ENCODE data around the gene DPEP2NB. TPM values are rescaled to one million over a fixed set of nuclear protein-coding genes. Genes with fewer than 3 reads are reported as not detected.

The DPEP2NB gene
- total RNA-seq, 4 donors from 2014 or later = not detected

DNA sequence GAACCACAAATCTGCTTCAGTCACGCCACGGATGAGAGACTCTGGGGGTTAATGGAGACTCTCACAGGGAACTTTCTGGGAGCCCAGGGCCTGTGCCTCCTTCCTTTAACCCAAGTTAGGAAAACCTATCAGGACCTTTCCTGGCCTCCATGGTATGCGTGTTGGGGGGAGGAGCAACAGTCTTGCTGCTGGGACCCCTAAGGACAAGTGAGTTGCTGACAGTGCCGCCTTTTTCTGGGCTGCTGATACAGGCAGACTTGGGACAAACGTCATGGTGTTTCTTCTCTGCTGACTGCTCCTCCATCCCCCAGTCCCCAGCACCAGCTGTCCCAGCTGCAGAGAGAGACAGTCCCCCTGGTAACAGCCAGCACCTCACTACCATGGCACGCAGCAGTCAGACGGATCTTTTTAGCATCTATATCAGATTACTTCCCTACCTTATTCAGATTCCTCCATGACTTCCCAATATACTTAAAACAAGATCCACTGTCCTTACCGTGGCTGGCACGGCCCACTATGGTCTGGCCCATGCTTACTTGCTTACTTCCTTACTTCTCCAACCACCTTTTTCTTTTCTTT is 6.5 kb downstream of the DPEP2NB start:
- Histone ChIP-seq H3K27me3 (no peaks in the 10 kb centered on the region), H3K9me3 (no peaks in the 10 kb centered on the region), H3K4me3 (no peak overlapping the region), H3K4me1 (no peaks in the 10 kb centered on the region), H3K27ac (no peak overlapping the region), H3K36me3 (no peaks in the 10 kb centered on the region)
- DNase-seq (no peak), ATAC-seq (no peak)
- intact Hi-C loops (cut with DNase I; ENCODE audit: low total_unique reads) (no loop called here), in situ Hi-C loops (cut with MboI; ENCODE audit: low sequenced_read_pairs in 4 of 4) (no loop called here)
- TF ChIP-seq POLR2A (IDR thresholded peaks at IDR 0.05) = no peak
- TF ChIP-seq, protein P1, sequence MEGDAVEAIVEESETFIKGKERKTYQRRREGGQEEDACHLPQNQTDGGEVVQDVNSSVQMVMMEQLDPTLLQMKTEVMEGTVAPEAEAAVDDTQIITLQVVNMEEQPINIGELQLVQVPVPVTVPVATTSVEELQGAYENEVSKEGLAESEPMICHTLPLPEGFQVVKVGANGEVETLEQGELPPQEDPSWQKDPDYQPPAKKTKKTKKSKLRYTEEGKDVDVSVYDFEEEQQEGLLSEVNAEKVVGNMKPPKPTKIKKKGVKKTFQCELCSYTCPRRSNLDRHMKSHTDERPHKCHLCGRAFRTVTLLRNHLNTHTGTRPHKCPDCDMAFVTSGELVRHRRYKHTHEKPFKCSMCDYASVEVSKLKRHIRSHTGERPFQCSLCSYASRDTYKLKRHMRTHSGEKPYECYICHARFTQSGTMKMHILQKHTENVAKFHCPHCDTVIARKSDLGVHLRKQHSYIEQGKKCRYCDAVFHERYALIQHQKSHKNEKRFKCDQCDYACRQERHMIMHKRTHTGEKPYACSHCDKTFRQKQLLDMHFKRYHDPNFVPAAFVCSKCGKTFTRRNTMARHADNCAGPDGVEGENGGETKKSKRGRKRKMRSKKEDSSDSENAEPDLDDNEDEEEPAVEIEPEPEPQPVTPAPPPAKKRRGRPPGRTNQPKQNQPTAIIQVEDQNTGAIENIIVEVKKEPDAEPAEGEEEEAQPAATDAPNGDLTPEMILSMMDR (IDR thresholded peaks at IDR 0.05 in 4 of 5, conservative IDR thresholded peaks at IDR 0.05 in 1 of 5) = no peak

DNA sequence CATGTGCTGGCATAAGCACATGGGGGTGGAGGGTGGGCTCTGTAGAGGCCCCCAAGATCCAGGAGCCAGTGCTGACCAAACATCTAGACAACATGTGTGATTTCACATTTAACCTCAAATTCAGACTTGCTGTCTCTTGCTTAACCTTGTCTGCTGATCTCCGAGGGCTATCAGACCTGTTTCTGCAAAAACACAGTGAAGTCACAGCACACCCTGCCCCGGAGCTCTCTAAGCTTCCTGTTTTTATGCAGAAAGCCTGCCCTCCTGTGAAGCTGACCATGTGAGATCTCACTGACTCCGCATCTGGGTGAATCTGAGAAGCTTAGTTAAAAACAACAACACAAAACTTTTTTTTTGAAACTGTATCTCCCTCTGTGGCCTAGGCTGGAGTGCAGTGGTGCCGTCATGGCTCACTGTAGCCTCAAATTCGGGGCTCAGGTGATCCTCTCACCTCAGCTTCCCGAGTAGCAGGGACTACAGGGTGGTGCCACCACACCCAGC is 9.9 kb downstream of the DPEP2NB start:
- H3K27ac ChIP-seq = peak overlapping the region in 3 of 4 donors; percentile 35 to 47 (median 37)
- H3K4me3 ChIP-seq = no peak overlapping the region
- H3K36me3 ChIP-seq = no peaks in the 10 kb centered on the region
- H3K4me1 ChIP-seq = no peaks in the 10 kb centered on the region
- H3K27me3 ChIP-seq = no peaks in the 10 kb centered on the region
- intact Hi-C loops (cut with DNase I; ENCODE audit: low total_unique reads) (no loop called here), in situ Hi-C loops (cut with MboI; ENCODE audit: low sequenced_read_pairs in 4 of 4) (no loop called here)
- peak in 1 of 2 donors; percentile 31 for TF ChIP-seq POLR2A (IDR thresholded peaks at IDR 0.05)
- TF ChIP-seq, protein P1 (IDR thresholded peaks at IDR 0.05 in 4 of 5, conservative IDR thresholded peaks at IDR 0.05 in 1 of 5) = no peak
- ATAC-seq (peak in 1 of 2 donors; percentile 47), DNase-seq (peak in 1 of 2 donors; percentile 45)
- no peaks in the 10 kb centered on the region for H3K9me3 ChIP-seq

DNA sequence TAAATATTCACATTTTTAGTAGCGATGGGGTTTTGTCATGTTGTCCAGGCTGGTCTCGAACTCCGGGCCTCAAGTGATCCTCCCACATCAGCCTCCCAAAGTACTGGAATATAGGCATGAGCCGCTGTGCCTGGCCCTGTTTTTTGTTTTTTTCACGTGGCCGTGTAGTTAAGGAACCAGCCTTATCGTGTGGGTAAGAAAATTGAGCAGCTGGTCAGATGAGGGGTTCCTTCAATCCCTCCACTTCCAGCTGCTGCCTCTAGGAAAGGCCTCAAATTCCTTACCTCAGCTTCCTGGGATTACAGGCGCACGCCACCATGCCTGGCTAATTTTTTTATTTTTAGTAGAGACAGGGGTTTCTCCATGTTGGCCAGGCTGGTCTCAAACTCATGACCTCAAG is 10.5 kb downstream of the DPEP2NB start:
- H3K27me3 ChIP-seq = no peaks in the 10 kb centered on the region
- no peak overlapping the region for H3K4me3 ChIP-seq
- DNase-seq = no peak
- ATAC-seq = no peak
- H3K4me1 ChIP-seq = no peaks in the 10 kb centered on the region
- intact Hi-C loops (cut with DNase I; ENCODE audit: low total_unique reads) = no loop called here
- no peak for TF ChIP-seq POLR2A (IDR thresholded peaks at IDR 0.05)
- TF ChIP-seq, protein P1 (IDR thresholded peaks at IDR 0.05 in 4 of 5, conservative IDR thresholded peaks at IDR 0.05 in 1 of 5) = no peak
- no peaks in the 10 kb centered on the region for H3K9me3 ChIP-seq
- in situ Hi-C loops (cut with MboI; ENCODE audit: low sequenced_read_pairs in 4 of 4) = no loop called here
- H3K36me3 ChIP-seq = no peaks in the 10 kb centered on the region
- peak overlapping the region in 3 of 4 donors; percentile 35 to 47 (median 37) for H3K27ac ChIP-seq

DNA sequence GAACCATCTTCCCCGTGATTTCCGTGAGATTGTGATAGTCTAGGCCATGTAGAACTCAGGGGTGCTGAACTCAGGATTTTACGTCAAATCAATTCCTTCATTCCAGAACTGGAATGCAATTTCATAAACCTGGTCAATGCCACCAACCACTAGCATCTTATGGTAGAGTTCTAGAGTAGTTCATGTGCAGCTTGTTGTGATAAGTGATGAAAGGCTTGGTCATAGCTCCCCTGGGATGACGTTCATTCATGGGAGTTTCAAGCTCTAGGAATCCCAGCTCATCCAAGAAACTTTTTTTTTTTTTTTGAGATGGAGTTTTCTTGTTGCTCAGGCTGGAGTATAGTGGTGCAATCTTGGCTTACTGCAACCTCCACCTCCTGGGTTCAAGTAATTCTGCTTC is 12.7 kb downstream of the DPEP2NB start:
- TF ChIP-seq POLR2A (IDR thresholded peaks at IDR 0.05) = no peak
- TF ChIP-seq, protein P1 (IDR thresholded peaks at IDR 0.05 in 4 of 5, conservative IDR thresholded peaks at IDR 0.05 in 1 of 5) = no peak

More for the DNA sequence above, 12.7 kb downstream of the DPEP2NB start:
- H3K27ac ChIP-seq = no peak overlapping the region
- no peaks in the 10 kb centered on the region for H3K9me3 ChIP-seq
- no peak overlapping the region for H3K4me3 ChIP-seq
- no peak for DNase-seq
- in situ Hi-C loops (cut with MboI; ENCODE audit: low sequenced_read_pairs in 4 of 4) = no loop called here
- ATAC-seq = no peak
- no peaks in the 10 kb centered on the region for H3K27me3 ChIP-seq
- no peaks in the 10 kb centered on the region for H3K36me3 ChIP-seq
- no peaks in the 10 kb centered on the region for H3K4me1 ChIP-seq
- intact Hi-C loops (cut with DNase I; ENCODE audit: low total_unique reads) = no loop called here
